ENCODE data around the gene DYNLT5.
"Not testable (repeated sequence)": the region's sequence is repeated elsewhere in the genome, so short reads cannot be mapped to it uniquely, and the experiment has no call there.

Gene DYNLT5

DNA sequence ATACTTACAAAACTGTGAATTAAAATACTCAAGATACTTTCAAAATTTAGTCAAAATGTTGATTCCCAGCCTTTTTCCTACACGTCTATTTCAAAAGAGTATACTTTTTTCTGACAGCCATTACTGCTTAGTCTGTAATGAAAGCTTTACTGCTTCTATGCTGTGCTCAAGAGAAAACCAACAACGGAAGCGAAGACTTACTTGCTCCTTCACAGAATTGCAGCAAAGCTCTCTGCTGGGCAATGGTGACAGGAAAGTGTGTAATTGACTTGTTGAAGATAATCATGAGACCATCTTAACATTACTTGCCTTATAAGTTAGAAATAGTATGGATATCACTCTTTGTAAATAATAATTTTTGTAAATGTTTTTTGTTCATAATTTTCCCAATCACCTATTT is 1.7 kb upstream of the DYNLT5 start:
- DNase-seq (ENCODE audit: low read depth in 2 of 2), result no peak

DNA sequence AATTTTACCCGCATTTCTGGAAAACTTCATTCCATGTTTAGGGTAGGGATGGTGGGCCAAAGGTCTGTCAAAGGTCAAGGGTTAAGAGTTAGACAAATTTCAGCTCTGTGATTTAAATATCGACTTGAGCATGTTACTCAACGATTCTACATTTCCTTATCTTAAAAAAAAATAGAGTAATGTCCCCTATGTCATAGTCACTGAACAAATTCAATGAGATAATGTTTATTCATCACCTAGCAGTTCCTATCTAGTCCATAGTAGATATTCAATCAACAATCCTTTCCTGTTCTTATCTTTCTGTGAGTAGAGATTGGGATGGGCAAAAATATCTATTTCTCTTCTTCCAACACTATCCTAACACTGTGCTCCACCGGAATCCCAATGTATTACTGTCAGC is 1.1 kb upstream of the DYNLT5 start:
- DNase-seq (ENCODE audit: low read depth in 2 of 2), result no peak

DNA sequence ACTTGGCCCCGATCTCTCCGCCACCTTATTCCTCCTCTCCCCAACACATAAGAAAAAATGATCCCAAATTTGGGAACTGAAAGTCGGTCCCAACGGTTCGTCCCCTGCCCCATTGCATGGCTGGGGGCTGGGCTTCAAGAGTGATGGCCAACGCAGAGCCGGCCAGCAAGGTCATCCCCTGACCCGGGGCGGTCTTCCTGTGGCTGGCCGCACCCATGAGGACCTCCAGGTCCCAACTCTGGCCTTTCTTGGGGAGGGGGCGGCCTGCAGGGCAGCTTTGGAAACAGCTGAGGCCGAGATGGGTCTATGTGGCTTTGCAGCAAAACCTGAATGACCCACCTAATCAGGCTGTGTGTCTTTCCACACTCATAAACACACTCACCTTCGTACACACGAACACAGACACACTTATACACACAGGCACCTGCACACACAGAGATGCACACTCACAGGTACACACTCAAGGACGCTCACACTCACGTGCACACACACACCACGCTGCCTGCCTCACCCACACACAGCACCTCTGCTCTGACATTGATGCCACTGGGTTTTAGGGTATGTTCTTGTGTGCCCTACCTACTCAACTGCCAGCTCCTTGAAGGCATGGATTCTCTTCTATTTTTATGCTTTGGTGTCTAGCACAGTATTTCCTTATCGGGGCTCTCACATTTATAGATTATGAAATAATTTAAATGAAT is 562 bp downstream of the DYNLT5 start:
- DNase-seq (ENCODE audit: low read depth in 2 of 2), result no peak

DNA sequence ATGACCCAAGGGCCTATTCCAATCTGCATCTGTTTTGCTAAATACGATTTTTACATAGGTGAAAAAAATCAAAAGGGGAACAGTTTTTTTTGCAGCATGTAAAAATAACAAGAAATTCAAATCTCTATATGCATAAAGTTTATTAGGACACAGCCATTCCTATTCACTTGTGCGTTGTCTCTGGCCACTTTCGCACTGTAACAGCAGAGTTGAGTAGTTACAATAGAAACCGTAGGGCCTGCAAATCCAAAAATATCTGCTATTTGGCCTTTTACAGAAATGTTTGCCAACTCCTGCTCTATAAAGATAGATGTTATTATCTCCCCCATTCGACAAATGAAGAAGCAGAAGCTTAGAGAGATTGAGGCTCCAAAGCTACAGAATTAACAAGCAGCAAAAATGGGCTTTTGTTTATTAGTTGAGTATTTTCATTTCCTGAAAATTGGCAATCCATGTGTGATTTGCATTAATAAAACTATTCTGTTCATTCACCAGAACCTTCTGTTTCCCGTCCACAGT is 5.5 kb downstream of the DYNLT5 start:
- no peak for DNase-seq (ENCODE audit: low read depth in 2 of 2)

GRCh38 chr1:66758241-66758755 is 6.0 kb downstream of the DYNLT5 start:
- DNase-seq (ENCODE audit: low read depth in 2 of 2), result no peak

DNA sequence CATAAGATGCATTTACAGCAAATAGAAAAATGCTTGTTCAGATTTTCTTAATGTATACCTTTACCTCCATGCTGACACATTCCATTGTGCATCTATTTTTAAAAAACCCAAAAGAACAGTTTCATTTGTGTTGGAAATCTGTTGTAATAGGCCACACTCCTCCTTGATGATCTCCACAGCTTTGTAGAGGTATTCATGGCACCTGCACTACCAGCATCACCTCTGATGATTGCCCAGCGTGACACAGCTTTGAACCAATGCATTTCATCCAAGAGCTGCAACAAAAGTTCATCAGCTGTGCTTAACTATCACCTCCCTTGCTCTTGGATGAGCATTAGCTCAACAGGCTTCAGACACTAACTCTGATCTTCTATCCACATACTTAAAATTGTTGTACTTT is 8.2 kb downstream of the DYNLT5 start:
- DNase-seq (ENCODE audit: low read depth in 2 of 2), result no peak

GRCh38 chr1:66761221-66761620 is 9.0 kb downstream of the DYNLT5 start:
- no peak for DNase-seq (ENCODE audit: low read depth in 2 of 2)

DNA sequence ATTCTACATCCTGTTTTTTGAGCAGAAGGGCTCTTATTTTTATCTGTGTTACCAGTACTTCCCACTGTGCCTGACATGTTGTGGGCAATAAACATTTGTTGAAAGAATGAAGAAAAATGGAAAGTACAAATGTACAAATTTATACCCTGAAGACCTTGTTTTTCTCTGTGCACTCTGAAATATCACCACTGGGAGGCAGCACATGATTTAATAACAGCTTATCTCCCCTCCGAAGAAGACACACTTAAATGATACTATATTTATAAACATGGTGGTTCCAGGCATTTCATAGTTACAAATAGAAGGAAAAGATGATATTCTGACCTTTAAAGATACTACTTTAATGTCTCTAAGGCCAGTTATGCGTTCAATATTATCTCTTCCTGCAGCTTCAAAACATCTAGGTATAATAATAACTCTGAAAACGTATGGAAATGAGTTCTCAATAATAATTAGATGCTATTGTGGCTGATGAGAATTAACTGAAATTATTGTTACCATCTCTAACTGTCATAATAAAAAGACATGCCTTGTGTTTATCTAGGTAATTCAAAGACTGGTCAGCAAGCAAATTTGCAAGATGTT is 12.8 kb downstream of the DYNLT5 start:
- peak in 1 of 2 donors; percentile 24 for DNase-seq (ENCODE audit: low read depth in 2 of 2)

DNA sequence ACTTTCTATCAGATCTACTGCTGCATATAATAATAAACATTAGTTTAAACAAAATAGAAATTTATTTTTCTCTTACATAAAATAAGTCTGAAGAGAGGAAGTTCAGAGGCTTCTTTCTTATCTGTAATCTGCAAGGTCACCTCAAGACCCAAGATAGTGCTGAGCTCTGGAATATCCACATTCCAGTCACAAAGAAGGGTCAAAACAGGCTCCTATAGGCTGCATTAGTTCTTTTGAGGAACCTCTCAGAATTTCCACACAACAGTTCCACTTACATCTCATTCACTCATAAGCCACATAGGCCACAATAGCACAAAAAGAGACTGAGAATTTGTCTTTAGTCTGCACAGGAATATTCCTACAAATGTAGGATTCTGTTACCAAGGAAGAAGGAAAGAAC is 15.4 kb downstream of the DYNLT5 start:
- DNase-seq (ENCODE audit: low read depth in 2 of 2), result no peak

DNA sequence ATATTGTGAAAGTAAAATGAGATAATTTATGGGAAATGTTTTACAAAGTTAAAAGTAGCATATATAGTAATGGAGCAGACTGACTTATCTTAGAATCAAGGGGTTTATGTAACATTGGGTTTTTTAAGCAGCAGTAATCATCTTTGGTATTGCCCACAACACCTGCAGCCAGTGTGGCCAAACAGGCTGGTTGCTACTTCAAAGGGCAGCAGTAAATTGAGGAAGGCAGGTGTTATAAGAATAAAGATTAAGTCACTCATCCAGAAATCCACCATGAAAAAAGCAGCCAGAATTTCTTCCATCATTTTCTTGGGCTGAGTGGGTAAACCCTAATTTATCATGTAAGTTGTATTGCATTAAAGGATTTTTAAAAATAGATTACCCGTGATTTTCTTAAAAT is 16.7 kb downstream of the DYNLT5 start:
- no peak for DNase-seq (ENCODE audit: low read depth in 2 of 2)

- no peak for DNase-seq (ENCODE audit: low read depth in 2 of 2)
Measured at GRCh38 chr1:66769512-66770229, 17.4 kb downstream of the DYNLT5 start.

DNA sequence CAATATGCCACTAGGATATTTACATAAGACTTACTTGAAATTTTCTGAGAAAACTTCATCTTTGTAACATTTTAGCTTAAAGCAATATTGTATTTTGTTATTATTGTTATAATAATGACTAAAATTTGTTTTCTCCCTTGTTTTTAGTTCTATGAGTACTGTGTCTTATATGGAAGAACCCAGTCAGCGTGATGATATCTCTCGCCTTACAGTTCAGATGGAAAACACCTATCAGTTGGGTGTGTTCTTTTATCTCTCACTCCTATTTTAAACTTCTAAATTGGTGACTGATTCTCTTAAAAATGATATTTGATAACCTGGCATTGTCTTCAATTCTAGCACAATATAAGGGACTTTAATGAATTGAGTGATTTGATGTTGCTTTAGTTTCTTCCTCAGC is 18.0 kb downstream of the DYNLT5 start:
- DNase-seq (ENCODE audit: low read depth in 2 of 2), result no peak

GRCh38 chr1:66770694-66771093 is 18.4 kb downstream of the DYNLT5 start:
- DNase-seq (ENCODE audit: low read depth in 2 of 2), result no peak

GRCh38 chr1:66773227-66773626 is 21.0 kb downstream of the DYNLT5 start:
- no peak for DNase-seq (ENCODE audit: low read depth in 2 of 2)

DNA sequence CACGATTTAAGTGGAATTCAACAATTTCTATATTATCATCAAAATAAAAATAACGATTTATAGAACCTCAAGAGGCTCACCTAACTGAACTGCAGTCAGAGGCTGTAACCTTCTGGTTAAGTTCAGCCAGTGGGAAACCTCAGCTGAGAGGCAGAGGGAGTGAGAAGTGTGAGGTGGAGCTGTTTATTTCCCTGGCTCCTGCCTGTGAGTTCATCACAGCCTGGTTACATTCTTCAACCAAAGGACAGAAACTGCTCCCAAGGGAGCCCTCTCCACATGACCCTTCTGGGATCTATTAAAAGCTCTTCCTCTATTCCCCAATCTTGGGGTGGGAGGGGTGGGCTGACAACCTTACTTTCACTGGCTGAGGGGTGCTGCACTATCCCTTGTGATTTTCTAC is 22.2 kb downstream of the DYNLT5 start:
- no peak for DNase-seq (ENCODE audit: low read depth in 2 of 2)

GRCh38 chr1:66775646-66776045 is 23.4 kb downstream of the DYNLT5 start:
- no peak for DNase-seq (ENCODE audit: low read depth in 2 of 2)

DNA sequence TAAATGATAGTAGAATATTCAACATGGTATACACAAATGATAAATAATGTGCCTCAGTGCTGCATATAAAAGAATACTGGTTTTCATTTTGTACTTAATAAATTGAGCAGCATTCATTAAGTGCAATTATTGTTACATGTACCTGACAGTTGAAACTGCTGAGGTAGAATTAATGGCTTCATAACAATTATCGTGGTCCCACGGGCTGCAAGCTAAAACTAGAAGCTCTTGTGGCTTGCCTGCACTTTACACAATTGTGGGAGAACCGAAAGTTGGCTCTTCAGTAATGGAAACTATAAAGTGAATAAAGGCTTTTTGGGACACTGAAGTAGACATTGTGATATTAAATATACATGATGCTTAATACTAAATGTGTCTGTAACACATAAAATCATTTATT is 25.6 kb downstream of the DYNLT5 start:
- DNase-seq (ENCODE audit: low read depth in 2 of 2), result no peak

DNA sequence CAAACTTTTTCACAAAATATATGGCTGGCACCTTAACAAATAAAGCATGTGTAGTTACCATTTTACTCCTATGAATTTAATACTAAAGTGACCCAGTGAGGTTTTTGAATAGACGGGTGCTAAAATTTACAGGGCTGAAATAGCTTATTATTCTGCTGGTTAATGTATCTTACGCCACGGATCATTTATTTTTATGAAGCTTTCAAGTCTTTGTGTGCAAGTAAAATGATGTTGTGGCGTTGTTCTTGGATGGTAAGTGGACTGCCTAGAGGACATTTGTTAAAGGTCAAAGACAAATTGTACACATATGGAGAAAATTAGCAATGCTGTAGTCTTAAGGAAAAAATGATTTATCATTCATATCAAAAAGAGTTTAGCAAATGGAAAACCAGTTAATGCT is 26.0 kb downstream of the DYNLT5 start:
- DNase-seq (ENCODE audit: low read depth in 2 of 2), result no peak

- DNase-seq (ENCODE audit: low read depth in 2 of 2), result no peak
Measured at GRCh38 chr1:66778969-66779368, 26.7 kb downstream of the DYNLT5 start.

GRCh38 chr1:66779475-66780078 is 27.3 kb downstream of the DYNLT5 start:
- DNase-seq (ENCODE audit: low read depth in 2 of 2), result no peak

DNA sequence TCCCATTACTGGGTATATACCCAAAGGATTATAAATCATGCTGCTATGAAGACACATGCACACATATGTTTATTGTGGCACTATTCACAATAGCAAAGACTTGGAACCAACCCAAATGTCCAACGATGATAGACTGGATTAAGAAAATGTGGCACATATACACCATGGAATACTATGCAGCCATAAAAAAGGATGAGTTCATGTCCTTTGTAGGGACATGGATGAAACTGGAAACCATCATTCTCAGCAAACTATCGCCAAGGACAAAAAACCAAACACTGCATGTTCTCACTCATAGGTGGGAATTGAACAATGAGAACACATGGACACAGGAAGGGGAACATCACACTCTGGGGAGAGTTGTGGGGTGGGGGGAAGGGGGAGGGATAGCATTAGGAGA is 33.5 kb downstream of the DYNLT5 start:
- not testable (repeated sequence) for DNase-seq (ENCODE audit: low read depth in 2 of 2)

DNA sequence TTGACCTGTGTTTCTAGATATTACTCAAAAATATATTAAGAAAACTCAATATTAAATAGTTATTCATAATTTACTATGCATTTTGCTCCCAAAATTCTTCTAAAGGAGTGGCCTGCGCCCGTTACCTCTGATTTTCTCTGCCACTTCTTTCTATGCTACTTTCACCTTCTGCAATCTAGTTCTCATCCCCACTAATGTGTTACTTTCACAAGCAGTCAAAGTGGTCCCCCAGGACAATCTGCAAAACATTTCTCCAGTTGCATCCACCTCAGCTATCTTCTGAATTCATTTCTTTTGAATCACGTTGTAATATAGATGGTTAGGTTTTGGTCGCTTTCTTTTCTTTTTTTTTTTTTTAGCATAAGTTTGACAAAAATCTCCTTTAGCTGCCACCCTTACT is 35.4 kb downstream of the DYNLT5 start:
- no peak for DNase-seq (ENCODE audit: low read depth in 2 of 2)

All from stimulated activated CD8-positive, alpha-beta memory T cell treated with anti-CD3 and anti-CD28 coated beads, Interleukin-15, amount 100 ng/mL, for 4 hours (primary cell).